ENCODE data around the gene NAV1.

Gene NAV1

GRCh38 chr1:201561195-201561564 lies 22.3 kb downstream of the NAV1 start:
- no peak for ATAC-seq
- TF ChIP-seq TCF4 (CRISPR knock-in tag; IDR thresholded peaks at IDR 0.05; ENCODE audit: borderline replicate concordance) (no peak), ZNF565 (CRISPR knock-in tag; conservative IDR thresholded peaks at IDR 0.05; ENCODE audit: low read depth) (no peak), ZFP3 (CRISPR knock-in tag; IDR thresholded peaks at IDR 0.05) (no peak), ARNTL (CRISPR knock-in tag; IDR thresholded peaks at IDR 0.05; ENCODE audit: borderline replicate concordance, low read depth) (no peak), RARB (CRISPR knock-in tag; IDR thresholded peaks at IDR 0.05) (no peak), ESRRG (CRISPR knock-in tag; IDR thresholded peaks at IDR 0.05) (no peak), GLIS3 (CRISPR knock-in tag; IDR thresholded peaks at IDR 0.05) (no peak), BACH2 (CRISPR knock-in tag; IDR thresholded peaks at IDR 0.05; ENCODE audit: borderline replicate concordance) (no peak), ZNF70 (CRISPR knock-in tag; IDR thresholded peaks at IDR 0.05) (no peak), ZC3H10 (CRISPR knock-in tag; IDR thresholded peaks at IDR 0.05) (no peak), ISL1 (CRISPR knock-in tag; IDR thresholded peaks at IDR 0.05) (no peak), OSR1 (CRISPR knock-in tag; IDR thresholded peaks at IDR 0.05) (no peak), TOX (CRISPR knock-in tag; IDR thresholded peaks at IDR 0.05; ENCODE audit: borderline replicate concordance) (no peak)
- TF ChIP-seq, protein P1, sequence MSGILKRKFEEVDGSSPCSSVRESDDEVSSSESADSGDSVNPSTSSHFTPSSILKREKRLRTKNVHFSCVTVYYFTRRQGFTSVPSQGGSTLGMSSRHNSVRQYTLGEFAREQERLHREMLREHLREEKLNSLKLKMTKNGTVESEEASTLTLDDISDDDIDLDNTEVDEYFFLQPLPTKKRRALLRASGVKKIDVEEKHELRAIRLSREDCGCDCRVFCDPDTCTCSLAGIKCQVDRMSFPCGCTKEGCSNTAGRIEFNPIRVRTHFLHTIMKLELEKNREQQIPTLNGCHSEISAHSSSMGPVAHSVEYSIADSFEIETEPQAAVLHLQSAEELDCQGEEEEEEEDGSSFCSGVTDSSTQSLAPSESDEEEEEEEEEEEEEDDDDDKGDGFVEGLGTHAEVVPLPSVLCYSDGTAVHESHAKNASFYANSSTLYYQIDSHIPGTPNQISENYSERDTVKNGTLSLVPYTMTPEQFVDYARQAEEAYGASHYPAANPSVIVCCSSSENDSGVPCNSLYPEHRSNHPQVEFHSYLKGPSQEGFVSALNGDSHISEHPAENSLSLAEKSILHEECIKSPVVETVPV (CRISPR knock-in tag; IDR thresholded peaks at IDR 0.05): no peak
- TF ChIP-seq, protein P2, sequence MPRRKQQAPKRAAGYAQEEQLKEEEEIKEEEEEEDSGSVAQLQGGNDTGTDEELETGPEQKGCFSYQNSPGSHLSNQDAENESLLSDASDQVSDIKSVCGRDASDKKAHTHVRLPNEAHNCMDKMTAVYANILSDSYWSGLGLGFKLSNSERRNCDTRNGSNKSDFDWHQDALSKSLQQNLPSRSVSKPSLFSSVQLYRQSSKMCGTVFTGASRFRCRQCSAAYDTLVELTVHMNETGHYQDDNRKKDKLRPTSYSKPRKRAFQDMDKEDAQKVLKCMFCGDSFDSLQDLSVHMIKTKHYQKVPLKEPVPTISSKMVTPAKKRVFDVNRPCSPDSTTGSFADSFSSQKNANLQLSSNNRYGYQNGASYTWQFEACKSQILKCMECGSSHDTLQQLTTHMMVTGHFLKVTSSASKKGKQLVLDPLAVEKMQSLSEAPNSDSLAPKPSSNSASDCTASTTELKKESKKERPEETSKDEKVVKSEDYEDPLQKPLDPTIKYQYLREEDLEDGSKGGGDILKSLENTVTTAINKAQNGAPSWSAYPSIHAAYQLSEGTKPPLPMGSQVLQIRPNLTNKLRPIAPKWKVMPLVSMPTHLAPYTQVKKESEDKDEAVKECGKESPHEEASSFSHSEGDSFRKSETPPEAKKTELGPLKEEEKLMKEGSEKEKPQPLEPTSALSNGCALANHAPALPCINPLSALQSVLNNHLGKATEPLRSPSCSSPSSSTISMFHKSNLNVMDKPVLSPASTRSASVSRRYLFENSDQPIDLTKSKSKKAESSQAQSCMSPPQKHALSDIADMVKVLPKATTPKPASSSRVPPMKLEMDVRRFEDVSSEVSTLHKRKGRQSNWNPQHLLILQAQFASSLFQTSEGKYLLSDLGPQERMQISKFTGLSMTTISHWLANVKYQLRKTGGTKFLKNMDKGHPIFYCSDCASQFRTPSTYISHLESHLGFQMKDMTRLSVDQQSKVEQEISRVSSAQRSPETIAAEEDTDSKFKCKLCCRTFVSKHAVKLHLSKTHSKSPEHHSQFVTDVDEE (CRISPR knock-in tag; IDR thresholded peaks at IDR 0.05): no peak
- TF ChIP-seq, protein P3, sequence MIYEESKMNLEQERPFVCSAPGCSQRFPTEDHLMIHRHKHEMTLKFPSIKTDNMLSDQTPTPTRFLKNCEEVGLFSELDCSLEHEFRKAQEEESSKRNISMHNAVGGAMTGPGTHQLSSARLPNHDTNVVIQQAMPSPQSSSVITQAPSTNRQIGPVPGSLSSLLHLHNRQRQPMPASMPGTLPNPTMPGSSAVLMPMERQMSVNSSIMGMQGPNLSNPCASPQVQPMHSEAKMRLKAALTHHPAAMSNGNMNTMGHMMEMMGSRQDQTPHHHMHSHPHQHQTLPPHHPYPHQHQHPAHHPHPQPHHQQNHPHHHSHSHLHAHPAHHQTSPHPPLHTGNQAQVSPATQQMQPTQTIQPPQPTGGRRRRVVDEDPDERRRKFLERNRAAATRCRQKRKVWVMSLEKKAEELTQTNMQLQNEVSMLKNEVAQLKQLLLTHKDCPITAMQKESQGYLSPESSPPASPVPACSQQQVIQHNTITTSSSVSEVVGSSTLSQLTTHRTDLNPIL (CRISPR knock-in tag; IDR thresholded peaks at IDR 0.05; ENCODE audit: low read depth): no peak

- TF ChIP-seq ARNTL (CRISPR knock-in tag; IDR thresholded peaks at IDR 0.05; ENCODE audit: borderline replicate concordance, low read depth): no peak
- no peak for TF ChIP-seq SNAI2 (CRISPR knock-in tag; IDR thresholded peaks at IDR 0.05)
- no peak for TF ChIP-seq TCF4 (CRISPR knock-in tag; IDR thresholded peaks at IDR 0.05; ENCODE audit: borderline replicate concordance)
- no peak for TF ChIP-seq GLIS3 (CRISPR knock-in tag; IDR thresholded peaks at IDR 0.05)
- TF ChIP-seq BACH2 (CRISPR knock-in tag; IDR thresholded peaks at IDR 0.05; ENCODE audit: borderline replicate concordance): no peak
- no peak for TF ChIP-seq ESRRG (CRISPR knock-in tag; IDR thresholded peaks at IDR 0.05)
- no peak for ATAC-seq
Measured at GRCh38 chr1:201561601-201562000, 22.7 kb downstream of the NAV1 start.

GRCh38 chr1:201562257-201562656 lies 23.3 kb downstream of the NAV1 start:
- TF ChIP-seq ARNTL (CRISPR knock-in tag; IDR thresholded peaks at IDR 0.05; ENCODE audit: borderline replicate concordance, low read depth): no peak
- TF ChIP-seq, protein P2 (CRISPR knock-in tag; IDR thresholded peaks at IDR 0.05): peak; percentile 71; the same call in 1 of the 2 replicates
- TF ChIP-seq RARB (CRISPR knock-in tag; IDR thresholded peaks at IDR 0.05): no peak
- TF ChIP-seq TCF4 (CRISPR knock-in tag; IDR thresholded peaks at IDR 0.05; ENCODE audit: borderline replicate concordance): peak; percentile 95
- TF ChIP-seq, protein P3 (CRISPR knock-in tag; IDR thresholded peaks at IDR 0.05; ENCODE audit: low read depth): no peak
- peak; percentile 32; the same call in 1 of the 2 replicates for TF ChIP-seq PATZ1 (CRISPR knock-in tag; IDR thresholded peaks at IDR 0.05; ENCODE audit: borderline replicate concordance)
- ATAC-seq: peak; percentile 75
